Prostate gland (tissue), 2 donors: ENCODE data around the gene CTAGE4. TPM values are rescaled to one million over a fixed set of nuclear protein-coding genes. Genes with fewer than 3 reads are reported as not detected.
"Not testable (repeated sequence)": the region's sequence is repeated elsewhere in the genome, so short reads cannot be mapped to it uniquely, and the experiment has no call there.

Source experiments
- DNase-seq: peaks from one replicate; pipeline ENCODE4 v3.0.0-alpha.2; 2019; ENCODE audit warnings: low spot score
- H3K27ac ChIP-seq, 2 donors: fragments of 200-600 bp; sonication (generic); 2 replicates each; pipeline ENCODE4 v1.5.1; 2017 to 2019
- H3K27me3 ChIP-seq: fragments of 200-600 bp; sonication (generic); replicated peaks from 2 replicates; pipeline ENCODE4 v1.5.1; 2019; ENCODE audit not compliant: insufficient read depth
- H3K36me3 ChIP-seq, 2 donors: fragments of 200-600 bp; sonication (generic); 1 replicate in 1 of 2; 2 replicates in 1 of 2; pipeline versions ENCODE4 v1.5.1 to v1.8.1; 2017 to 2019
- H3K4me1 ChIP-seq: fragments of 200-600 bp; sonication (generic); replicated peaks from 2 replicates; pipeline ENCODE4 v1.5.1; 2019
- H3K4me3 ChIP-seq, 2 donors: fragments of 200-600 bp; sonication (generic); 2 replicates each; pipeline ENCODE4 v1.5.1; 2017 to 2019
- H3K9me3 ChIP-seq: fragments of 200-600 bp; sonication (generic); 2 replicates; pipeline ENCODE4 v1.5.1; 2017
- WGBS: methylation state at CpG from one replicate; pipeline ENCODE4 v1.1.5; 2018; 5-methylcytosine and 5-hydroxymethylcytosine counted together
- intact Hi-C: fragments of 100-400 bp; cut with DNase I; formaldehyde crosslinking; loops from one replicate; pipeline ENCODE4 v1.14.2; 2022
- total RNA-seq, 2 donors: library from RNA; depleted of rRNA; stranded (reverse); fragments of >200 nt; gene quantifications; one replicate each; pipeline ENCODE4 v1.1.0, GENCODE V29; 2016

CTAGE4 gene
- total RNA-seq, 2 donors from 2014 or later, result 1.4 to 2.0 TPM

DNA sequence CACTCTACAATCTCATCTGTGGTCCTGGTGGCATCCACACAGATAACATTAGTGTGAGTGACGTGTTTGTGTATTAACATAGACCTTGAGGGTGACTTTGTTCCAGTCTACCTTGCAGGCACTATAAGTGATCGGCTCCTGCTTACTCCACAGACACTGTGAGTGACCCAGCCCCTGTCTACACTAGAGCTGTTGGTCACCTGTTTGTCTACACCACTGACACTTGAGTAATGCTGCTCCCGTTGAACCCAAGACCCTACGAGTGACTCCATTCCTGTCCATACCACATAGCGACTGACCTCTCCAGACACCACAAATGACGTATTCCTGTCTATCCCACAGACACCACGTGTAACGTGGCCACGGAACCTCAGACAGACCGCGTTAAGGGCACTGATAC, 10.5 kb downstream of the CTAGE4 start:
- DNase-seq, intact Hi-C loops: not testable (repeated sequence)

DNA sequence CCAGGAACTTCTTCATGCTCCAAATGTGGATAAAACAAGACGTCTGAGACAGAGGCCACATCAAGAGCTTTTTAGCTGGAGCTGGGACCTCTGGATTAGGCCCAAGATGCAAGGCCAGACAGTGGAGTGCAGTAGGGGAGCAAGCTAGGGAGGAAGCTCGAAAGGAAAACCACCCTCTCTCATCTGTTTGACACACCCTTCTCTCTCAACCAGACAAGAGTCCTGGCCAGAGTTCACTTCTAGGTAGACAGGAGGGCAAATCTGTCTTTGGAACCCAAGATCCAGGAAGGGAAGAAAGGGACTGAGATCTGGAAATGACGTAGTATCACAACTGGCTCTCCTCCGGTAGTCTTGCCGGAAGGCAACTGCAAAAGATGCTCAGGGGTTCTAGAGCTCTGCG, 11.2 kb downstream of the CTAGE4 start:
- H3K27ac ChIP-seq, DNase-seq, H3K27me3 ChIP-seq, H3K4me3 ChIP-seq, H3K9me3 ChIP-seq, H3K36me3 ChIP-seq, intact Hi-C loops, H3K4me1 ChIP-seq: not testable (repeated sequence)
- WGBS, result no CpG with 5 or more reads among the region's 6 CpGs

More for the DNA sequence above, 10.5 kb downstream of the CTAGE4 start:
- H3K36me3 ChIP-seq, H3K27ac ChIP-seq, H3K4me3 ChIP-seq, H3K4me1 ChIP-seq, H3K27me3 ChIP-seq, H3K9me3 ChIP-seq: not testable (repeated sequence)
- WGBS, result no CpG with 5 or more reads among the region's 11 CpGs

DNA sequence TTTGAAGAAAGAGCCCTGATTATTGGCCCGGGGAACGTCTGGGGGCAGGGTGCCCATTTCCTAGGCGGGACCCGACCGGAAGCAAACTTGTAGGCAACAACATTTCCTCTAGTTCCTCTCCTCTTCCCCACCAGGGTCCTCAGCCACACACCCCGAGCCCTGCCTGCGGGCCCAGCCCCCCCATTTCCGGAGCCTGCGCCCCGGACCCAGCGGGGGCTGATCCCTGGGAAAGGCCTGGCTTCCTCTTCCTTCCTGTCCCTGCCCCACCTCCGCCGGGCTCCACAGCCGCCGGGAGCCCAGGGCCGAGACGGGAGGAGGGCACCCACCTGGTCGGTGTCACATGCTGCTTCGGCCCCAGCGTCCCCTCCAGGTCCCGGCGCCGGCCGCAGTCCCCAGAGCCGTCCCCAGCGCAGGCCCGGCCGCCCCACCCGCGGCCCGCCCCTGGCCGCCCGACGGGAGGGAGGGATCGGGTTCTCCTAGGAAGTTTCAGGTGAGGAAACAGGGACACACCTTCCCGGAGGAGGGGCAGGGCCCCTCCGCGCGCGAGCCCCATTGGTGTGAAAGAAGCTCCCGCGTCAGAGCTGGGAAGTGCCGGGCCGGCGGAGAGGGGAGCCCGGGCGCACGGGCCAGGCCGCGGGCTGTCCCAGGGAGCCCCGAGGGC, 12.1 kb downstream of the CTAGE4 start, which contains the start of gene ARHGEF35:
ARHGEF35 (minus strand) TSS at position 622 of the 661 bp plus-strand sequence. CDS start 7,450 bp downstream, outside the sequence.
- H3K27ac ChIP-seq, intact Hi-C loops, H3K36me3 ChIP-seq, H3K27me3 ChIP-seq, H3K9me3 ChIP-seq, H3K4me1 ChIP-seq: not testable (repeated sequence)
- peak within 1 kb of the TSS in 1 of 2 donors; percentile 25 for H3K4me3 ChIP-seq
- DNase-seq, result peak; percentile 55
- no CpG with 5 or more reads among the region's 51 CpGs for WGBS

DNA sequence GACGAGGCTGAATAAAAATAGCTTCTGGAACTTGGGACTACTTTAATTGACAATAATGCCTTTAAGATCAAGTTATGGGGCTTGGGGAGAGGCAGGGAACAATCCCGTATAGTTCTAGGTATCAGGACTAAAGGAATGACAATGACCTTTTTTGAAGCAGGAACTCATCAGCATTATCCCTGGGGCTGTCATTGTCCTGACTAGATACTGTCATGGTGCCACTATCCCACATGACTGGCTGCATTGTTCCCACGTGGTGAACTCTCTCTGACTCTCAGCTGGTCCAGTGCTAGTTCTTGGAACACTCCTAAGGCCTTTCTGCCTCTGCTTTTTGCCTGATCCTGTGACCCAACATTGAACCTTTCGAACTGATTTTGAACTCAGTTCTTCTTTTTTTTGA, 15.7 kb downstream of the CTAGE4 start:
- H3K36me3 ChIP-seq, H3K4me1 ChIP-seq, DNase-seq, intact Hi-C loops, H3K27me3 ChIP-seq, H3K27ac ChIP-seq, H3K4me3 ChIP-seq, H3K9me3 ChIP-seq: not testable (repeated sequence)
- 77% methylated on average over 3 of the region's 4 CpGs for WGBS

DNA sequence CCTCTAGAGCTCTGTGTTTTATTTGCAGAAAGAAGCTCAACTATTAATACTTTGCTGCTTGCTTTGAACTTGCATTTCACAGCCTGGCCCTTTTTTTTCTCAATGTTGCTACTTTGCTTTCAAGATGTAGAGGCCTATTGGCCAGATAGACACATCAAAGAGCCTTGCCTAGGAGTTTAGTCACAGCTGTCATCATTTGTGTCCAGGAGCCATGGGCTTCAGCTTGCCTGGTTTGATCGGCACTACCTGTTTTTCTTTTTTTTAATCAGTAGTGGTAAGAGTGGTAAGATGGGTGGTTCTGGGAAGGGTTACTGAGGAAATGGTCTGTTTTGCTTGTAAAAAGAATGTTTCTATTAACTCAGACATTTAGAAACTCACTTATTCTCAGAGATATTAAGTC, 18.7 kb downstream of the CTAGE4 start:
- H3K27me3 ChIP-seq, intact Hi-C loops, H3K36me3 ChIP-seq, H3K4me3 ChIP-seq, H3K9me3 ChIP-seq, H3K27ac ChIP-seq, H3K4me1 ChIP-seq, DNase-seq: not testable (repeated sequence)
- WGBS, result no CpG with 5 or more reads among the region's 1 CpG

DNA sequence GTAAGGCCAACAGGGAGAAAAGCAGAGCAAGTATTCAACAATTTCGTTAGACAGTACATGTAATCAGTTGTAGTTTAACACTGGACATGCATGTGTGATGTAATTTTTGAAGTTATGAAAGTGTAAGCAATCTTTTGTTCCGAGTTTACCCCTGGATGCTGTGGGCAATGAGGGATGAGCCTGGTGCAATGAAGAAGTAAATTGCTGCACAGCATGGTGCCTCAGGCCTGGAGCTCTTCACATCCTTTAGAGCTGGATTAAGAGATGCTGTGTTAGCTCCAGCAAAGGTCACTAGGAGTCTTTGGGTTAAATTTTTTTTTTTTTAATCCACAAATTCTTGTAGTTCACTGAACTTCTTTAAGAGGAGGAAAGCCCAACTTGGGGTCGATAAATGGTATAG, 19.8 kb downstream of the CTAGE4 start:
- H3K4me3 ChIP-seq, result not testable (repeated sequence)
- WGBS, result no CpG with 5 or more reads among the region's 3 CpGs

DNA sequence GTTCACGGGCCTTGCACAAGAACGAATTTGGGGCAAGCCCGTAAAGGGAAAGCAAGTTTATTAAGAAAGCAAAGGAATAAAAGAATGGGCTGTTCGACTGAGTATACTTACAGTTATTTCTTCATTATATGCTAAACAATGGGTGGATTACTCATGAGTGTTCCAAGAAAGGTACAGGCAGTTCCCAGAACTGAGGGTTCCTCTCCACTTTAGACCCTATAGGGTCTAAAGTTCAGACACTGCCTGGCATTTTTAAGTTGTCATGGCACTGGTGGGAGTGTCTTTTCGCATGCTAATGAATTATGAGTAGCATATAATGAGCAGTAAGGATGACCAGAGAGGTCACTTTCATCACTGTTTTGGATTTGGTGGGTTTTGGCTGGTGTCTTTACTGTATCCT, 22.0 kb downstream of the CTAGE4 start:
- H3K27me3 ChIP-seq, H3K27ac ChIP-seq, DNase-seq, H3K9me3 ChIP-seq, H3K36me3 ChIP-seq, H3K4me1 ChIP-seq, H3K4me3 ChIP-seq, intact Hi-C loops: not testable (repeated sequence)
- no CpG with 5 or more reads among the region's 5 CpGs for whole genome bisulfite sequencing

More for the DNA sequence above, 19.8 kb downstream of the CTAGE4 start:
- H3K27me3 ChIP-seq, H3K36me3 ChIP-seq, H3K9me3 ChIP-seq, intact Hi-C loops, H3K27ac ChIP-seq, DNase-seq, H3K4me1 ChIP-seq: not testable (repeated sequence)

DNA sequence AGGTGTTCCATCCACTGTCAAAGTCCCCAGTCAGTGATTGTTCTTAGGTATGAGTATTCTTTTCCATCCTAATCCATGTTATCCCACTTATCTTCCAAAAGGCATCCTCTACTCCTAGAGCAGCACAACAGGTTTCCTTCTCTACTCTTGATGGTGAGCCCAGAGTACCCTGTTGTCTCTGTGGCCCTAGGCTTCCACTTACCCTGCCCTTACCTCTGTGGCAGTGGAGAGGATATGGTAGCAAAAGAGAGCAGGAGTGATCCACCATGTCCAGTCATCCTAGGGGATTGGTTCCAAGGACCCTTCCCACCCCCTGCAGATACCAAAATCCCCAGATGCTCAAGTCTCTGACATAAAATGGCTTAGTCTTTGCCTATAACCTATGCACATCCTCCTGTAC, 33.9 kb downstream of the CTAGE4 start:
- DNase-seq, H3K36me3 ChIP-seq, H3K27me3 ChIP-seq: not testable (repeated sequence)

DNA sequence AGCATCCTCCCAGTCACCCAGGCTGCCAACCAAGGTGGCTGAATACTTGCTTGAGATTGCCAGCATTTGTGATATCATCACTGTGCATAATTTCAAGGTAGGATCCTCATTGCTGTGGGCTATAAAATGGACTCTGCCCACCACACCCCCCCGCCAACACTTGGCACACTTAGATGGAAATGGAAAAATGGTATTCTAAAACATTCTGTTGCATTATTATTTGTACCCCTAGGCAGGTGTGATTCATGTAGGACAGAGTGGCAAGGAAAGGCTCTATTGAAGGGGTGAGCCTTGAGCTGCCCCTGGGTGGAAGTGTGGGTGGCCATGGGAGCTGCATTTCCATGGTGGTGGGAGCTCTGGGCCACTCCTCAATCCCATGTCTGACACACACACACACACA, 35.3 kb downstream of the CTAGE4 start:
- H3K27ac ChIP-seq, intact Hi-C loops, H3K4me3 ChIP-seq, H3K36me3 ChIP-seq, DNase-seq, H3K9me3 ChIP-seq, H3K27me3 ChIP-seq, H3K4me1 ChIP-seq: not testable (repeated sequence)
- WGBS, result 91% methylated on average over 1 of the region's 1 CpG

More for the DNA sequence above, 33.9 kb downstream of the CTAGE4 start:
- H3K9me3 ChIP-seq, intact Hi-C loops, H3K4me1 ChIP-seq, H3K4me3 ChIP-seq, H3K27ac ChIP-seq: not testable (repeated sequence)

DNA sequence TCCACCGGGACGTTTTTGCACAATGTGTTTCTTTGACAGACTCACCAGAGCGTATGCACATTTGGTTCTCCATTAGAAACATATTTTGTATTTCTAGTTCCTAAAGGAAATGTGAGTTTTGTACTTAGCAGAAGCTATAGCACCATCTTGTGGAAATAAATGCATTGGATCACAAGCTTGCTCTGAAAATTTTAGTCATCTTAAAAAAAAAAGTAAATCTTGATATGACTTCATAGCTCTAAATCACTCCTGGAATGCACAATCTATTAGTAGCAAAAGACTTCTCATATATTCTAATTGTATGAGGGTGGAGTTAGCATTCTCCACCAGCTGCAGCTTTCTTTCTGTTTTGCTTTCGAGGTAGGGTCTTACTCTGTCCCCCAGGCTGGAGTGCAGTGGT, 35.9 kb downstream of the CTAGE4 start:
- WGBS, result 89% methylated on average over 1 of the region's 4 CpGs
- H3K36me3 ChIP-seq, H3K27me3 ChIP-seq, H3K4me1 ChIP-seq, DNase-seq, H3K9me3 ChIP-seq, H3K4me3 ChIP-seq, H3K27ac ChIP-seq, intact Hi-C loops: not testable (repeated sequence)

DNA sequence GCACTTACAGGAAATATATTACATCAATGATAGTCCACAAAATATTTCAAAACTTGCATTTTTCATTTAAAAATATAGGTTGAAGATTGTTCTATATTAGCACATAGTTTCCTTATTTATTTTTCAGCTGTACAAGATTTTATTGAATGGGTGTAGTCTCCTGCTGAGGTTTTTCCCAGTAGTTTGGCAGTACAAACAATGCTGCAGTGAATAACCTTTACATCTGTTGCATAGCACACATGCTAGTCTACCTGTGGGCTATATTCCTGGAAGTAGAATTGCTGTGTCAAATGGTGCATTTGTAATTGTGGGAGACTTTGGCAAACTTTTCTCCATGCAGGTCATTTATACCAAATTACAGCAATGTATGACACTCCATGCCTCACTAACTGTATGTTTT, 37.3 kb downstream of the CTAGE4 start:
- intact Hi-C loops, H3K27me3 ChIP-seq, H3K27ac ChIP-seq, H3K9me3 ChIP-seq, H3K4me1 ChIP-seq, H3K36me3 ChIP-seq, H3K4me3 ChIP-seq, DNase-seq: not testable (repeated sequence)

DNA sequence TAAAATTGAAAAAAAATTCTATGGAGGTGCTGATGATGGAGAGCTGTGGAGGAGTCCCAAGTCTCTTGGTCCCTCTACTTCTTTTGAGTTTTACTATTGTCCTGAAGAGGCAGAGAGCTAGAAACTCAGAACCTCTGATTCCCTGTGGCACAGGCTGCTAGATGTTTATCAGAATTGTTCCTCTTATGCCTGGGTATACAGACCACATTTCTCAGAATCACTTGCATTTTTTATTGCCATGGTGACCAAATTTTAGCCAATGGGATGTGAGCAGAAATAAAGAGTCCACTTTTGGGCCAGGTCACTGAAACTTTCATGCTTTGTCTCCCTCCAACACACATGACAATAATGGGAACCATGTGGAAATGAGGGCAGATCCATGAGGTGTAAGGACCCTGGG, 40.4 kb downstream of the CTAGE4 start:
- H3K4me1 ChIP-seq, H3K9me3 ChIP-seq, intact Hi-C loops, H3K27ac ChIP-seq, H3K4me3 ChIP-seq, DNase-seq, H3K27me3 ChIP-seq, H3K36me3 ChIP-seq: not testable (repeated sequence)

DNA sequence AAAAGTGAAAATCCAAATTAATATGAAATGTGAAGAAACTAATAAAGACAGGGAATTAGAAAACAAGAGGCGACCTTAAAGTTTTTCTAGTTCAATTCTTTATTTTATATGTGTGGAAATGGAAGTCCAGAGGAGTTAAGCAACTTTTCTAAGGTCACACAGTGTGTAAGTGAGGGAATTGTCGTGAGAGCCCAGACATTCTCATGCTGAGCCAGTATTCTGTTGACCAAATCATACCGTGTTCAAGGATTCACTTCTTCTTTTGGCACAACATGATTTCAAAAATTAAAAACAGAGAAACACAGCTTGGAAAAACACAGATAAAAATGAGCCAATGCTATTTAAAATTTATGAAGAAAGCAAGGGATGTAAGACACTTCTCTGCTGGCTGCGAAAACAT, 43.6 kb downstream of the CTAGE4 start:
- intact Hi-C loops, H3K4me3 ChIP-seq, H3K27ac ChIP-seq, H3K9me3 ChIP-seq, H3K36me3 ChIP-seq, DNase-seq, H3K4me1 ChIP-seq, H3K27me3 ChIP-seq: not testable (repeated sequence)
- 69% methylated on average over 3 of the region's 4 CpGs for WGBS
